NCI-H1694 (cell line): ENCODE data around the gene NOD2.

Source experiments
- DNase-seq: peaks from one replicate; lab custom pipeline; 2025; lab: John Stamatoyannopoulos, UW

The NOD2 gene

GRCh38 chr16:50717494-50717893 is 24.1 kb downstream of the NOD2 start:
- DNase-seq: no peak

- no peak for DNase-seq
Observed at GRCh38 chr16:50718061-50718760, 24.8 kb downstream of the NOD2 start.

- no peak for DNase-seq
Observed at GRCh38 chr16:50718761-50719400, 25.5 kb downstream of the NOD2 start.

GRCh38 chr16:50719401-50720337 is 26.3 kb downstream of the NOD2 start:
- DNase-seq: no peak

- DNase-seq: no peak
Observed at GRCh38 chr16:50721549-50722404, 28.4 kb downstream of the NOD2 start.

GRCh38 chr16:50722405-50722737 is 29.0 kb downstream of the NOD2 start:
- DNase-seq: no peak

GRCh38 chr16:50722960-50723359 is 29.6 kb downstream of the NOD2 start:
- no peak for DNase-seq

- DNase-seq: no peak
Observed at GRCh38 chr16:50724306-50724705, 30.9 kb downstream of the NOD2 start.

- DNase-seq: no peak
Observed at GRCh38 chr16:50731130-50731988, 38.0 kb downstream of the NOD2 start.

- no peak for DNase-seq
Observed at GRCh38 chr16:50731989-50732832, 38.8 kb downstream of the NOD2 start.

- no peak for DNase-seq
Observed at GRCh38 chr16:50733468-50733867, 40.1 kb downstream of the NOD2 start.

GRCh38 chr16:50735629-50736122 is 42.3 kb downstream of the NOD2 start:
- DNase-seq: no peak

GRCh38 chr16:50736448-50736847 is 43.0 kb downstream of the NOD2 start:
- no peak for DNase-seq

- DNase-seq: no peak
Observed at GRCh38 chr16:50737420-50737959, 44.1 kb downstream of the NOD2 start.

GRCh38 chr16:50739031-50739430 is 45.6 kb downstream of the NOD2 start:
- no peak for DNase-seq

GRCh38 chr16:50740736-50741135 is 47.3 kb downstream of the NOD2 start:
- DNase-seq: no peak

- no peak for DNase-seq
Observed at GRCh38 chr16:50741225-50741780, 47.9 kb downstream of the NOD2 start.

GRCh38 chr16:50741781-50742575 is 48.6 kb downstream of the NOD2 start, which contains the start of gene CYLD:
TSS of gene CYLD (plus strand) at chr16:50742086. CDS start at chr16:50749699, 7,613 bp downstream.
- DNase-seq: peak; percentile 94
